ENCODE measurements around the gene ITGA3. TPM values are rescaled to one million over a fixed set of nuclear protein-coding genes. Genes with fewer than 3 reads are reported as not detected.
"Not testable (repeated sequence)": the region's sequence is repeated elsewhere in the genome, so short reads cannot be mapped to it uniquely, and the experiment has no call there.

The ITGA3 gene
- total RNA-seq, 2 donors from 2014 or later = 7.4 to 40.7 TPM

GRCh38 chr17:50057521-50057991 is 1.6 kb downstream of the ITGA3 start:
- Mint-ChIP-seq H3K9me3 (no peaks in the 10 kb centered on the region), H3K36me3 (peaks cover 0 to 5% of the 10 kb centered on the region in 2 donors), H3K27ac (no peak overlapping the region)
- ATAC-seq (no peak), DNase-seq (ENCODE audit: low spot score in 2 of 2) (no peak)

GRCh38 chr17:50058296-50058953 is 2.5 kb downstream of the ITGA3 start:
- Mint-ChIP-seq H3K36me3 (peaks cover 0 to 5% of the 10 kb centered on the region in 2 donors), H3K9me3 (no peaks in the 10 kb centered on the region), H3K27ac (no peak overlapping the region)
- DNase-seq (ENCODE audit: low spot score in 2 of 2) (no peak), ATAC-seq (no peak)

DNA sequence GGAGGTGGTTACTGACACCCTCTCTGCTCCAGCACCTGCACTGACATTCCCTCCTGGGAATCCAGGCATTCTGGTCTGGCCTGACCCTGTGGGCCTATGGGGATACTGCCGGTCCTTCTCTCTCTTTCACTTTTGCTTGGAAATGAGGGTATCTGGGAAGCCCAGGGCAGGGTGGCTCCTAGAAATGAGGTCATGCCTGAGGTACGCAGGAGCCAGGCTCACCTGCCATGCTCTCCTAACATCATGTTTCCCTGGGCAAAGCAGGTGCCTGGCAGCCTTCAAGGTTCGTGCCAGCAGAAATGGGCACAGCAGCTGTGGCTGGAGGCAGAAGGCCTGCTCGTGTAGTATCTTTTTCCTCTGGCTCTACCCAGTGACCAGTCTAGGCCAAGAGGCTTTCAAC is 3.3 kb downstream of the ITGA3 start:
- H3K9me3 Mint-ChIP-seq = no peaks in the 10 kb centered on the region
- H3K36me3 Mint-ChIP-seq = peaks cover 0 to 5% of the 10 kb centered on the region in 2 donors
- ATAC-seq (no peak), DNase-seq (ENCODE audit: low spot score in 2 of 2) (no peak)
- H3K27ac Mint-ChIP-seq = peak overlapping the region in 1 of 2 donors; percentile 30

GRCh38 chr17:50059759-50060273 is 3.9 kb downstream of the ITGA3 start:
- no peak for DNase-seq (ENCODE audit: low spot score in 2 of 2)
- H3K36me3 Mint-ChIP-seq = peaks cover 0 to 5% of the 10 kb centered on the region in 2 donors
- H3K9me3 Mint-ChIP-seq = no peaks in the 10 kb centered on the region
- no peak for ATAC-seq
- H3K27ac Mint-ChIP-seq = peak overlapping the region in 1 of 2 donors; percentile 30

DNA sequence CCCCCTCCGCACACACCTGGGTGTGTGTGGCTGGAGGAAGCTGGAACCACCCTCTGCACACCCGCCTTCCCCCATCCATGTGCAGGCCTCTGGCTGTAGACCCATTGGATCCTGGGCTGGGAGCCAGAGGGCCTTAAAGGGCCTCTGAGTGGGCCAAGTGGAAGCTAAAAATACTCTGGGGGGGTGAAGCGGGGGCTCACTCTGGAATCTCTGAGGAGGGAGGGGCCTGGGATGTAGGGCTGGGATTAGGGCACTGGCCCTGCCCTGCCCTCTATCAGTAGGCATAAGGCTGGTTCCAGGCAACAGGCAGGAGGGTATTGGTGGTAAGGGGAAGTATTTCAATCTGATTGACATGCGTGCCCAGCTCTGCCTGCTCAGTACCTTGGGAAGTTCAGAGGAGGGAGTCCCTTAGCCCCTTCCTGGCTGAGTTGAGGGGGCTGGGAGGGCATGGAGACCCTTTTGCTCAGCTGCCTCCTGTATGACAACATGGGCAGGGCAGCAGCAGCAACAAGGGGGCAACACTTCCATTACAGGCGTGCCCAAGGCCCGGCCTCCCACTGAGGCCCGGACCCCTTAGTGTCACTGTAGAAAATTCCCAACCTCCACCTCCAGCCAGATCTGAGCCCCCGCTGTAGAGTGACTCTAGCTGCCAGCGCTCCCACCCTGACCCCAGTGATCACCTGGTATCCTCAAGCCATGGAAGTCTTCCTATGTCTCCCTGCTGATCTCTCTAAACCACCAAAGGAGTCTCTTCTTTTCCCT is 5.2 kb downstream of the ITGA3 start:
- Mint-ChIP-seq H3K36me3 (peaks cover 0 to 5% of the 10 kb centered on the region in 2 donors), H3K27ac (no peak overlapping the region), H3K9me3 (no peaks in the 10 kb centered on the region)
- ATAC-seq = no peak
- no peak for DNase-seq (ENCODE audit: low spot score in 2 of 2)

- ATAC-seq; H3K9me3 Mint-ChIP-seq; DNase-seq (ENCODE audit: low spot score in 2 of 2); H3K36me3 Mint-ChIP-seq; H3K27ac Mint-ChIP-seq: not testable (repeated sequence)
Measured at GRCh38 chr17:50061713-50062045, 5.8 kb downstream of the ITGA3 start.

DNA sequence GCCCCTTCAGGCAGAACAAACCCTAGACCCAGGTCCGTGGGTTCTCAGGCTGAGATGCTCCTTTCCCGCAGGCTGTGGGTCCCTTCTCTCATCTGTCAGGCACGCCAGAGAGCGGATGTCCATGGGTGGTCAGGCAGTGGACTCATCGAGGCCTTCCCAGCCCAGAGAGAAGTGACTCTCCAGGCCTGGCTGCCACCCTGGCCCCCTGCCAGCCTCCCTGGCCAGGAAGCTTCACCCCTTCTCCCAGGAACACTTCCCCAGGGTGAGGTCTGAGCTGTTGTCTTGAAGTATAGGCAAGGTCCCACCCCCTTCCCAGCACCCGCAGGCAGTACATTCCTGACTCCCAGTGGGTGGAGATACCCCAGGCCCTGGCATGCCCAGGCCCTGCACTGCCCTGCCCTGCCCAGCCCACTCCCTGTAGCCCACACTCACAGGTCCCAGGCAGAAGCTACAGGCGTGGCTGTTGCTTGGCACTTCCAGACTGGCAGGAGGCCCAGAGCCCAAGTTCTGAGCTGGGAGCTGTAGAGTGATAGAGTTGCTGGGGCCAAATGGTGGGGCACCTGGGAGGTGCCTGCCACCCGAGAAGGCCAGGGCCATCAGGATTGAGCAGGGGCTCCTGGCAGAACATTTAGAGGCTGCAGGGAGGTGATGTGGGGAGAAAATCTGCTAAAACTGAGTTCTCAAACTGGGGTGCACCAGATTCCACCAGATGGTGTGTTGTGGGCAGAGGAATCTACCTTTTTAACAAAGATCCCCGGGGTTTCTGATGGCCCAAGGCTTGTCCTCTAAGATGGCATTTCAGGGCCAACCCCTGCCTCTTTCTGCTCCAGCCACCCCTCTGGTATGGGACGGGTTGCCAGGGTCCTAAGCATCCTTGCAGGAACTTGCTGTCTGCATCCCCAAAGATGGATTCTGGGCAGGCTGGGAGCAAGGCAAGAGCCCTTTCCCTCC is 6.7 kb downstream of the ITGA3 start:
- no peaks in the 10 kb centered on the region for H3K9me3 Mint-ChIP-seq
- no peak for DNase-seq (ENCODE audit: low spot score in 2 of 2)

GRCh38 chr17:50063561-50064252 is 7.8 kb downstream of the ITGA3 start:
- ATAC-seq (no peak), DNase-seq (ENCODE audit: low spot score in 2 of 2) (no peak)
- H3K36me3 Mint-ChIP-seq = no peaks in the 10 kb centered on the region
- H3K27ac Mint-ChIP-seq = peak overlapping the region; percentile 27 to 52
- no peaks in the 10 kb centered on the region for H3K9me3 Mint-ChIP-seq

More for the DNA sequence above, 6.7 kb downstream of the ITGA3 start:
- ATAC-seq = no peak
- Mint-ChIP-seq H3K36me3 (peaks cover 0 to 4% of the 10 kb centered on the region in 2 donors), H3K27ac (no peak overlapping the region)

DNA sequence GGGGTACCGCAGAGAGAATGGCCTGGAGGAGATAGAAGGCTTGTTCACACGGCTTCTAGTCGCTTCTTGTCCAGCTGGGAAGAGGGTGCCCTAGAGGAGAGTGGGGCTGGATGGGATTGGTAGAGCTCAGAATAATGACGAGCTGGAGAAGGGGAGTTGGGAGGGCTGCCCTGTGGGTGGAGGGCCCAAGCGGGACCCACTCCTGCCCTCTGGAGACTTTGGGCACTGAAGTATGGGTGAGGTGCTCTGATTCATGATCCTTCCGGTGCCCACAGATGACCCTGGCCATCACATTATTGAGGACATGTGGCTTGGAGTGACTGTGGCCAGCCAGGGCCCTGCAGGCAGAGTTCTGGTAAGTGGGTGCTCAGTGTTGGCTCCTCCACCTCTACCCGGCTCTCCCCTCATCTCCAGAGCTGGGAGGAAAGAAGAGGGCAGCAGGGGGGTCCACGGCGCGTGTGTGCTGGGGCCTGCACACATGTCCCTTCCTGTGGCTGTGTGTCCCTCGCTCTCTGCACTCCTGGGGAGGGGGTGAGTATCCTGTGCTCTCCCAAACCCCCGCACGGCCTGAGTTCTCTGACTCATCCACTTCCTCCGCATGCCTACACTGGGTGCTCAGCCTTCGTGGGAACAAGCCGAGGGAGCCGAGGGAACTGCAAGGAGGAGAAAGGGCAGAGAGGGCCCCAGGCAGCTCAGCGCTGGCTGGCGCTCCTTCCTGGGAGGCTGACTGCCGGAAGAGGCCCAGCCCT is 8.5 kb downstream of the ITGA3 start:
- no peak overlapping the region for H3K27ac Mint-ChIP-seq
- H3K9me3 Mint-ChIP-seq = no peaks in the 10 kb centered on the region
- ATAC-seq (no peak), DNase-seq (ENCODE audit: low spot score in 2 of 2) (no peak)
- no peaks in the 10 kb centered on the region for H3K36me3 Mint-ChIP-seq

- H3K9me3 Mint-ChIP-seq = no peaks in the 10 kb centered on the region
Measured at GRCh38 chr17:50065056-50065455, 9.1 kb downstream of the ITGA3 start.

DNA sequence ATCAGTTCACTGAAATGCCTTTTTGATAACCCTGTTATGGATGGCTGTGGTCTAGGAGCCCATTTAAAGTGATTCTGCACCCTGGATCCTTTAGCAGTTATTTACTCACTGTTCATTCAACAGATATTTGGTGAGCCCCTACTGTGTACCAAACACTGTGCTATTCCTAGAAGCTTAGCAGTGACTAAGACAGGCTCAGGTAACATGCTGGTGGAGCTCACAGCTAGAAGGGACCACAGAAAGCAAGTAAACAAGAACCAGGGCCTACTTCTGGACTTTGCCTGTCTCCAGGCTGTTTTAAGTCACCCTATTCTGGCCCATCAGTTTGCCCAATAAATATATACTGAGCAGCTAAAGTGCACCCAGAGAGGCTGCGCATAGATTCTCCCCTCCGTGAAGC is 11.1 kb downstream of the ITGA3 start:
- no peak for ATAC-seq
- Mint-ChIP-seq H3K27ac (no peak overlapping the region), H3K9me3 (peaks cover 0 to 4% of the 10 kb centered on the region in 2 donors)

More at GRCh38 chr17:50065056-50065455, 9.1 kb downstream of the ITGA3 start:
- no peaks in the 10 kb centered on the region for H3K36me3 Mint-ChIP-seq
- H3K27ac Mint-ChIP-seq = no peak overlapping the region
- ATAC-seq = no peak
- DNase-seq (ENCODE audit: low spot score in 2 of 2) = no peak

GRCh38 chr17:50067996-50068395 is 12.1 kb downstream of the ITGA3 start:
- ATAC-seq = no peak
- Mint-ChIP-seq H3K9me3 (peaks cover 0 to 4% of the 10 kb centered on the region in 2 donors), H3K36me3 (peaks cover 7 to 12% of the 10 kb centered on the region in 2 donors), H3K27ac (no peak overlapping the region)
- DNase-seq (ENCODE audit: low spot score in 2 of 2) = no peak

More for the DNA sequence above, 11.1 kb downstream of the ITGA3 start:
- no peak for DNase-seq (ENCODE audit: low spot score in 2 of 2)
- peaks cover 7 to 12% of the 10 kb centered on the region in 2 donors for H3K36me3 Mint-ChIP-seq

GRCh38 chr17:50070908-50071680 is 15.2 kb downstream of the ITGA3 start:
- peaks cover 0 to 4% of the 10 kb centered on the region in 2 donors for H3K9me3 Mint-ChIP-seq
- H3K27ac Mint-ChIP-seq = no peak overlapping the region
- DNase-seq (ENCODE audit: low spot score in 2 of 2) = no peak
- no peak for ATAC-seq
- peaks cover 7 to 12% of the 10 kb centered on the region in 2 donors for H3K36me3 Mint-ChIP-seq

DNA sequence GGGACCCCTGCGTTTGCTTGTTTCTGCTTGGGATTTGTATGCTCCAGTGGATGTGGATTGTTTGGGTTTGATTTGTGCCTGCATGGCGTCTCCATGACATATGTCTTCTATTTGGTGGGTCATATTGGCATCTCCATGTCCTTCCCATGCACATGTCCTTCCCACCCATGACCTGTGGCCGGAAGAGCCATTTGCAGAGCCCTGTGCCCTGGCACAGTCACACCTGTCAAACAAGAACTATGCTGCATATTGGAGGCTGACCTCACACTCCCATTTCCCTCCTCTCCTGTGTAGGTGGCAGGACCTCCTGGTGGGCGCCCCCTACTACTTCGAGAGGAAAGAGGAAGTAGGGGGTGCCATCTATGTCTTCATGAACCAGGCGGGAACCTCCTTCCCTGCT is 15.8 kb downstream of the ITGA3 start:
- ATAC-seq = no peak
- no peak overlapping the region for H3K27ac Mint-ChIP-seq

GRCh38 chr17:50072130-50072529 is 16.2 kb downstream of the ITGA3 start:
- ATAC-seq (no peak), DNase-seq (ENCODE audit: low spot score in 2 of 2) (no peak)
- Mint-ChIP-seq H3K27ac (peak overlapping the region in 1 of 2 donors; percentile 48), H3K36me3 (peaks cover 7 to 12% of the 10 kb centered on the region in 2 donors), H3K9me3 (peaks cover 0 to 4% of the 10 kb centered on the region in 2 donors)

More for the DNA sequence above, 15.8 kb downstream of the ITGA3 start:
- no peak for DNase-seq (ENCODE audit: low spot score in 2 of 2)
- Mint-ChIP-seq H3K36me3 (peaks cover 7 to 12% of the 10 kb centered on the region in 2 donors), H3K9me3 (peaks cover 0 to 4% of the 10 kb centered on the region in 2 donors)

Data from activated naive CD4-positive, alpha-beta T cell treated with anti-CD3 and anti-CD28 coated beads, Interleukin-2, amount 50 U/mL, for 72 hours (primary cell).